Naive B cell (primary cell): ENCODE results near the gene BEND4. TPM values are rescaled to one million over a fixed set of nuclear protein-coding genes. Genes with fewer than 3 reads are reported as not detected.
A peak's percentile ranks its signal among the peaks of the same experiment; 100 is the strongest.
"Not testable (repeated sequence)": the region's sequence is repeated elsewhere in the genome, so short reads cannot be mapped to it uniquely, and the experiment has no call there.

Source experiments
- ATAC-seq, 2 donors: fragments of 150-1000 bp; cut with Tn5 transposase; 2 replicates each; pipeline ENCODE4 v1.10.0; 2021; ENCODE audit warnings: low read depth in 2 of 2, mild to moderate bottlenecking in 2 of 2, moderate library complexity in 2 of 2
- DNase-seq: peaks from one replicate; pipeline ENCODE4 v3.0.0; 2022
- H3K27ac Mint-ChIP-seq, 6 donors: one replicate each; pipeline ENCODE4 v1.8.0; 2020 to 2022; ENCODE audit warnings: mild to moderate bottlenecking in 6 of 6, mixed read lengths in 6 of 6, moderate library complexity in 5 of 6, inconsistent platforms in 2 of 6
- H3K27me3 Mint-ChIP-seq, 3 donors: one replicate each; pipeline ENCODE4 v1.8.0; 2021 to 2022; ENCODE audit warnings: mixed read lengths in 3 of 3, mild to moderate bottlenecking in 1 of 3
- H3K36me3 Mint-ChIP-seq, 2 donors: one replicate each; pipeline ENCODE4 v1.8.0; 2020 to 2022; ENCODE audit warnings: mixed read lengths in 2 of 2, inconsistent platforms in 1 of 2, mild to moderate bottlenecking in 1 of 2
- H3K4me1 Mint-ChIP-seq, 3 donors: one replicate each; pipeline ENCODE4 v1.8.0; 2020 to 2022; ENCODE audit warnings: mixed read lengths in 3 of 3, inconsistent platforms in 1 of 3, mild to moderate bottlenecking in 1 of 3, moderate library complexity in 1 of 3
- H3K4me3 Mint-ChIP-seq, 8 donors: one replicate each; pipeline ENCODE4 v1.8.0; 2020 to 2022; ENCODE audit warnings: mild to moderate bottlenecking in 8 of 8, mixed read lengths in 8 of 8, moderate library complexity in 8 of 8, inconsistent platforms in 2 of 8
- H3K9me3 Mint-ChIP-seq, 7 donors: one replicate each; pipeline ENCODE4 v1.8.0; 2020 to 2022; ENCODE audit warnings: mixed read lengths in 7 of 7, mild to moderate bottlenecking in 5 of 7, inconsistent platforms in 2 of 7, moderate library complexity in 1 of 7
- polyA plus RNA-seq, 6 donors: library from polyadenylated mRNA; unstranded; fragments of 300-500 nt; fragmentation: Illumina TruSeq; gene quantifications; one replicate each; pipeline ENCODE4 v1.2.3, GENCODE V29; 2021; ENCODE audit warnings: low read depth in 6 of 6

The BEND4 gene
- polyA plus RNA-seq: 10 to 100 TPM in 2 of 6 donors, 1 to 10 TPM in 4; 6.8 to 12.2 (median 8.7) TPM

GRCh38 chr4:42152507-42153504, at the start of gene BEND4:
TSS of gene BEND4 (minus strand) at chr4:42152655. CDS start at chr4:42152143, 512 bp downstream.
- Mint-ChIP-seq H3K27me3 (peaks cover 0 to 3% (median 0%) of the 10 kb centered on the region in 3 donors), H3K4me1 (peaks cover 32 to 39% (median 39%) of the 10 kb centered on the region in 3 donors), H3K9me3 (peaks cover 0 to 1% (median 0%) of the 10 kb centered on the region in 7 donors), H3K36me3 (peaks cover 5 to 8% of the 10 kb centered on the region in 2 donors), H3K27ac (peak within 1 kb of the TSS; percentile 44 to 95 (median 91)), H3K4me3 (peak within 1 kb of the TSS; percentile 89 to 100 (median 96))
- ATAC-seq (peak; percentile 41 to 47), DNase-seq (peak; percentile 70)

- no peak for ATAC-seq
- H3K4me1 Mint-ChIP-seq: no peaks in the 10 kb centered on the region
- DNase-seq: no peak
- H3K27me3 Mint-ChIP-seq: peaks cover 0 to 5% (median 0%) of the 10 kb centered on the region in 3 donors
- no peaks in the 10 kb centered on the region for H3K36me3 Mint-ChIP-seq
- H3K9me3 Mint-ChIP-seq: peaks cover 0 to 4% (median 2%) of the 10 kb centered on the region in 7 donors
- no peak overlapping the region for H3K27ac Mint-ChIP-seq
- H3K4me3 Mint-ChIP-seq: no peak overlapping the region
These were observed 44.9 kb upstream of the BEND4 start for GRCh38 chr4:42197341-42197740.

- H3K9me3 Mint-ChIP-seq: peaks cover 0 to 5% (median 0%) of the 10 kb centered on the region in 7 donors
- H3K27ac Mint-ChIP-seq: peak overlapping the region in 1 of 6 donors; percentile 16
- peaks cover 2 to 7% (median 4%) of the 10 kb centered on the region in 3 donors for H3K4me1 Mint-ChIP-seq
- no peak for ATAC-seq
- no peaks in the 10 kb centered on the region for H3K27me3 Mint-ChIP-seq
- peaks cover 8 to 10% of the 10 kb centered on the region in 2 donors for H3K36me3 Mint-ChIP-seq
- no peak overlapping the region for H3K4me3 Mint-ChIP-seq
- DNase-seq: no peak
These were observed 20.5 kb upstream of the BEND4 start for GRCh38 chr4:42172921-42173320.

GRCh38 chr4:42172128-42172790, 19.8 kb upstream of the BEND4 start:
- Mint-ChIP-seq H3K4me1 (peaks cover 8 to 14% (median 10%) of the 10 kb centered on the region in 3 donors), H3K4me3 (no peak overlapping the region), H3K36me3 (peaks cover 8 to 10% of the 10 kb centered on the region in 2 donors), H3K9me3 (peaks cover 0 to 4% (median 0%) of the 10 kb centered on the region in 7 donors), H3K27ac (no peak overlapping the region), H3K27me3 (no peaks in the 10 kb centered on the region)
- ATAC-seq: no peak
- no peak for DNase-seq

GRCh38 chr4:42167709-42168108, 15.3 kb upstream of the BEND4 start:
- DNase-seq: peak; percentile 32
- Mint-ChIP-seq H3K36me3 (peaks cover 6 to 14% of the 10 kb centered on the region in 2 donors), H3K4me1 (peaks cover 12 to 19% (median 12%) of the 10 kb centered on the region in 3 donors), H3K4me3 (peak overlapping the region in 4 of 8 donors; percentile 20 to 66 (median 26)), H3K27ac (peak overlapping the region in 3 of 6 donors; percentile 44 to 88 (median 63)), H3K9me3 (peaks cover 4 to 17% (median 10%) of the 10 kb centered on the region in 7 donors), H3K27me3 (no peaks in the 10 kb centered on the region)
- peak; percentile 84 to 96 for ATAC-seq

- H3K4me3 Mint-ChIP-seq: peak overlapping the region in 1 of 8 donors; percentile 44
- ATAC-seq, H3K36me3 Mint-ChIP-seq, H3K27me3 Mint-ChIP-seq, H3K27ac Mint-ChIP-seq, DNase-seq: not testable (repeated sequence)
- peaks cover 8 to 19% (median 12%) of the 10 kb centered on the region in 3 donors for H3K4me1 Mint-ChIP-seq
- H3K9me3 Mint-ChIP-seq: peaks cover 4 to 17% (median 10%) of the 10 kb centered on the region in 7 donors
These were observed 13.7 kb upstream of the BEND4 start for GRCh38 chr4:42166186-42166585.

GRCh38 chr4:42159271-42160001, 7.0 kb upstream of the BEND4 start:
- peak overlapping the region in 1 of 8 donors; percentile 19 for H3K4me3 Mint-ChIP-seq
- peaks cover 4 to 8% (median 7%) of the 10 kb centered on the region in 7 donors for H3K9me3 Mint-ChIP-seq
- H3K27me3 Mint-ChIP-seq: peaks cover 0 to 3% (median 0%) of the 10 kb centered on the region in 3 donors
- no peak overlapping the region for H3K27ac Mint-ChIP-seq
- H3K36me3 Mint-ChIP-seq: peaks cover 6 to 8% of the 10 kb centered on the region in 2 donors
- ATAC-seq (no peak), DNase-seq (no peak)
- peaks cover 0 to 2% (median 0%) of the 10 kb centered on the region in 3 donors for H3K4me1 Mint-ChIP-seq

- H3K27ac Mint-ChIP-seq: peak overlapping the region in 5 of 6 donors; percentile 44 to 95 (median 92)
These were observed 618 bp downstream of the BEND4 start for GRCh38 chr4:42151568-42152506.

GRCh38 chr4:42150653-42151567, 1.5 kb downstream of the BEND4 start:
- DNase-seq (peak; percentile 52), ATAC-seq (peak; percentile 59 to 60)
- H3K4me3 Mint-ChIP-seq: peak overlapping the region; percentile 89 to 100 (median 96)
- peaks cover 5 to 8% of the 10 kb centered on the region in 2 donors for H3K36me3 Mint-ChIP-seq
- H3K27ac Mint-ChIP-seq: peak overlapping the region; percentile 92 to 98 (median 96)
- no peaks in the 10 kb centered on the region for H3K27me3 Mint-ChIP-seq
- H3K4me1 Mint-ChIP-seq: peaks cover 32 to 39% (median 39%) of the 10 kb centered on the region in 3 donors
- H3K9me3 Mint-ChIP-seq: no peaks in the 10 kb centered on the region

More at GRCh38 chr4:42151568-42152506, 618 bp downstream of the BEND4 start:
- DNase-seq (peak; percentile 84), ATAC-seq (peak; percentile 69 to 71)
- H3K4me1 Mint-ChIP-seq: peaks cover 32 to 39% (median 39%) of the 10 kb centered on the region in 3 donors
- peaks cover 0 to 1% (median 0%) of the 10 kb centered on the region in 7 donors for H3K9me3 Mint-ChIP-seq
- peak overlapping the region; percentile 89 to 100 (median 96) for H3K4me3 Mint-ChIP-seq
- H3K27me3 Mint-ChIP-seq: no peaks in the 10 kb centered on the region
- peaks cover 5 to 8% of the 10 kb centered on the region in 2 donors for H3K36me3 Mint-ChIP-seq

- H3K27me3 Mint-ChIP-seq: no peaks in the 10 kb centered on the region
- H3K4me3 Mint-ChIP-seq: peak overlapping the region in 2 of 8 donors; percentile 96
- ATAC-seq (no peak), DNase-seq (no peak)
- H3K27ac Mint-ChIP-seq: peak overlapping the region in 1 of 6 donors; percentile 3
- H3K4me1 Mint-ChIP-seq: peaks cover 32 to 43% (median 38%) of the 10 kb centered on the region in 3 donors
- no peaks in the 10 kb centered on the region for H3K9me3 Mint-ChIP-seq
- H3K36me3 Mint-ChIP-seq: peaks cover 5 to 8% of the 10 kb centered on the region in 2 donors
These were observed 3.5 kb downstream of the BEND4 start for GRCh38 chr4:42149004-42149403.

- Mint-ChIP-seq H3K27ac (peak overlapping the region in 1 of 6 donors; percentile 3), H3K9me3 (no peaks in the 10 kb centered on the region), H3K36me3 (peaks cover 6 to 8% of the 10 kb centered on the region in 2 donors), H3K4me3 (no peak overlapping the region), H3K4me1 (peaks cover 29 to 37% (median 32%) of the 10 kb centered on the region in 3 donors), H3K27me3 (no peaks in the 10 kb centered on the region)
- DNase-seq (no peak), ATAC-seq (no peak)
These were observed 4.0 kb downstream of the BEND4 start for GRCh38 chr4:42148425-42148824.
